Endothelial cell of umbilical vein (primary cell): ENCODE measurements around the gene SPRED2. TPM values are rescaled to one million over a fixed set of nuclear protein-coding genes. Genes with fewer than 3 reads are reported as not detected.

Experiments used
- BruUV-seq: library from RNA; stranded (reverse); fragments of 400-500 nt; replicated peaks from 2 replicates; lab custom pipeline; 2021; lab: Mats Ljungman, UMichigan
- CTCF ChIA-PET: fragments of 300-600, 350-600 bp; sonication (Branson Sonifier 250); formaldehyde crosslinking; loops from one replicate; lab custom pipeline; 2021; ENCODE audit warnings: antibody characterized with exemption, inconsistent platforms; lab: Charles Lee
- POLR2A ChIA-PET: fragments of 300-600, 350-600 bp; sonication (Branson Sonifier 250); formaldehyde crosslinking; loops from one replicate; lab custom pipeline; 2021; ENCODE audit warnings: antibody characterized with exemption, inconsistent platforms; lab: Charles Lee
- DNase-seq: peaks from one replicate; pipeline ENCODE4 v3.0.0-alpha.2; 2011; ENCODE audit warnings: low read depth, low spot score
- FAIRE-seq: peaks from 2 replicates; lab custom pipeline; 2011; peaks lifted over from hg19 to GRCh38; lab: Jason Lieb, UNC
- H2AFZ ChIP-seq: 2 replicates; pipeline ENCODE4 v1.6.0; 2012; ENCODE audit warnings: low read depth, low read length, control low read depth, inconsistent platforms
- H3K27ac ChIP-seq: 2 replicates; pipeline ENCODE4 v1.5.1; 2011; ENCODE audit warnings: low read depth, mild to moderate bottlenecking, control low read depth, low read length, moderate library complexity; ENCODE audit not compliant: insufficient read depth
- H3K27me3 ChIP-seq, 2 experiments: 2 replicates each; pipeline versions ENCODE4 v1.6.0 to v1.6.1; 2011; ENCODE audit warnings: low read length in 2 of 2, mixed read lengths in 1 of 2; ENCODE audit not compliant: control insufficient read depth in 2 of 2, insufficient read depth in 2 of 2
- H3K36me3 ChIP-seq, 2 experiments: 2 replicates in 1 of 2; 3 replicates in 1 of 2; pipeline ENCODE4 v1.5.1; 2011; ENCODE audit warnings: low read length in 2 of 2, mild to moderate bottlenecking in 1 of 2, moderate library complexity in 1 of 2; ENCODE audit not compliant: control insufficient read depth in 2 of 2, insufficient read depth in 2 of 2; ENCODE audit errors: extremely low read depth in 1 of 2
- H3K4me1 ChIP-seq: 3 replicates; pipeline ENCODE4 v1.5.1; 2011; ENCODE audit warnings: mild to moderate bottlenecking, low read length; ENCODE audit not compliant: control insufficient read depth, insufficient read depth; ENCODE audit errors: extremely low read depth
- H3K4me2 ChIP-seq: 2 replicates; pipeline ENCODE4 v1.6.1; 2011; ENCODE audit warnings: low read length, control low read depth, mixed read lengths; ENCODE audit not compliant: insufficient read depth
- H3K4me3 ChIP-seq, 3 experiments: fragments of 200-600 bp in 1 of 3; sonication (generic), shearing (Covaris generic) in 1 of 3; replicated peaks in 1 of 3; 2 replicates each; pipeline ENCODE4 v1.5.1; 2011 to 2016; ENCODE audit warnings: control low read depth in 3 of 3, low read length in 3 of 3, mild to moderate bottlenecking in 2 of 3, inconsistent platforms in 1 of 3, low read depth in 1 of 3, moderate library complexity in 1 of 3; ENCODE audit not compliant: insufficient read depth in 1 of 3
- H3K79me2 ChIP-seq: 2 replicates; pipeline ENCODE4 v1.6.0; 2012; ENCODE audit warnings: low read length, inconsistent platforms; ENCODE audit not compliant: control insufficient read depth, insufficient read depth
- H3K9ac ChIP-seq: replicated peaks from 2 replicates; pipeline ENCODE3; 2011; ENCODE audit warnings: low read length, control low read depth; ENCODE audit not compliant: insufficient read depth; ENCODE audit errors: extremely low read depth
- H3K9me1 ChIP-seq: replicated peaks from 3 replicates; pipeline ENCODE4 v1.6.0; 2011; ENCODE audit warnings: mild to moderate bottlenecking, low read length; ENCODE audit not compliant: control insufficient read depth, insufficient read depth; ENCODE audit errors: extremely low read depth
- H3K9me3 ChIP-seq: replicated peaks from 2 replicates; pipeline ENCODE4 v1.5.1; 2012; ENCODE audit warnings: low read length, inconsistent platforms; ENCODE audit not compliant: control insufficient read depth, insufficient read depth
- H4K20me1 ChIP-seq: replicated peaks from 2 replicates; pipeline ENCODE3; 2011; ENCODE audit warnings: mild to moderate bottlenecking, low read length; ENCODE audit not compliant: control insufficient read depth, insufficient read depth; ENCODE audit errors: extremely low read depth
- CTCF ChIP-seq, 2 donors: IDR thresholded peaks; 1 replicate in 1 of 2; 2 replicates in 1 of 2; pipeline ENCODE4 v1.5.1; 2011; ENCODE audit warnings: low read length in 2 of 2, mild to moderate bottlenecking in 2 of 2, moderate library complexity in 2 of 2, control low read depth in 1 of 2, inconsistent platforms in 1 of 2, low read depth in 1 of 2; ENCODE audit not compliant: insufficient read depth in 1 of 2; ENCODE audit errors: extremely low read depth in 1 of 2
- EZH2 ChIP-seq: IDR thresholded peaks from 2 replicates; pipeline ENCODE4 v1.6.1; 2012; ENCODE audit warnings: borderline replicate concordance, low read depth, mild to moderate bottlenecking, moderate library complexity, low read length, inconsistent platforms; ENCODE audit not compliant: severe bottlenecking
- FOS ChIP-seq: IDR thresholded peaks from 2 replicates; pipeline ENCODE4 v1.6.1; 2011; ENCODE audit warnings: mild to moderate bottlenecking, low read length, moderate library complexity, borderline replicate concordance; ENCODE audit not compliant: insufficient read depth
- GATA2 ChIP-seq: IDR thresholded peaks from 2 replicates; pipeline ENCODE4 v1.7.0; 2011; ENCODE audit warnings: low read depth, mild to moderate bottlenecking, moderate library complexity, mixed read lengths, low read length; ENCODE audit not compliant: insufficient read length, insufficient read depth
- MYC ChIP-seq: IDR thresholded peaks from one replicate; pipeline ENCODE4 v1.6.1; 2011; ENCODE audit warnings: mild to moderate bottlenecking, low read depth, low read length
- dilution Hi-C: fragments of 300-500 bp; cut with MboI; formaldehyde crosslinking; loops from one replicate; pipeline ENCODE4 v1.15.0; 2019; ENCODE audit warnings: low sequenced_read_pairs; ENCODE audit not compliant: extremely low pct_ligation_motif_present
- intact Hi-C: fragments of 100-400 bp; cut with micrococcal nuclease; formaldehyde crosslinking; loops from one replicate; pipeline ENCODE4 v1.10.0; 2022
- polyA plus RNA-seq, 4 experiments: library from polyadenylated mRNA; depleted of rRNA in 3 of 4; stranded (reverse) in 3 of 4; unstranded in 1 of 4; fragments of >200 nt; gene quantifications; 2 replicates each; pipeline versions ENCODE4 v1.2.1 to v1.2.3, GENCODE V29; 2011 to 2012; ENCODE audit warnings: missing spikeins in 1 of 4
- total RNA-seq: library from RNA; stranded (reverse); gene quantifications from 2 replicates; pipeline ENCODE4 v1.2.3, GENCODE V29; 2021

The SPRED2 gene
- total and polyA plus RNA-seq, 2 donors (not counting 3 experiments of a cell fraction or from before 2014, with no cell fraction given): 3.6 to 9.6 TPM

- ChIA-PET CTCF (no interaction called here), POLR2A (no interaction called here)
- no peak overlapping the region for H3K27ac ChIP-seq
- peaks cover 2% of the 10 kb centered on the region for H3K4me1 ChIP-seq
- TF ChIP-seq MYC (no peak), GATA2 (no peak), FOS (no peak)
- H3K9ac ChIP-seq: no peak overlapping the region
- no peak overlapping the region for H2AFZ ChIP-seq
- no peaks in the 10 kb centered on the region for H3K9me3 ChIP-seq
- peaks cover 14 to 50% of the 10 kb centered on the region in 2 experiments for H3K27me3 ChIP-seq
- dilution Hi-C loops: no loop called here
- no peaks in the 10 kb centered on the region for H3K9me1 ChIP-seq
- H3K4me2 ChIP-seq: no peak overlapping the region
- no peaks in the 10 kb centered on the region for H3K79me2 ChIP-seq
- no TSS peak for BruUV-seq
- no peaks in the 10 kb centered on the region for H4K20me1 ChIP-seq
- H3K4me3 ChIP-seq: no peak overlapping the region
- intact Hi-C loops: no loop called here
- H3K36me3 ChIP-seq: no peaks in the 10 kb centered on the region
- DNase-seq: no peak
- FAIRE-seq: no peak
These were observed 134.9 kb downstream of the SPRED2 start for GRCh38 chr2:65297544-65297943.

- TF ChIP-seq GATA2 (no peak), EZH2 (no peak), CTCF (IDR thresholded peaks at IDR 0.05; ENCODE audit: extremely low read depth in 1 of 2, insufficient read depth in 1 of 2, low read depth in 1 of 2, low read length in 2 of 2) (no peak)
- Histone ChIP-seq H3K9me3 (no peaks in the 10 kb centered on the region), H3K9me1 (no peaks in the 10 kb centered on the region), H3K27me3 (peaks cover 11 to 48% of the 10 kb centered on the region in 2 experiments), H3K4me3 (no peak overlapping the region), H3K4me2 (no peak overlapping the region), H4K20me1 (no peaks in the 10 kb centered on the region), H3K4me1 (peaks cover 2% of the 10 kb centered on the region), H3K27ac (no peak overlapping the region), H3K36me3 (no peaks in the 10 kb centered on the region), H3K9ac (no peak overlapping the region), H3K79me2 (no peaks in the 10 kb centered on the region), H2AFZ (no peak overlapping the region)
- intact Hi-C loops: no loop called here
- dilution Hi-C loops: no loop called here
- FAIRE-seq (no peak), DNase-seq (no peak)
- CTCF ChIA-PET: no interaction called here
- BruUV-seq: no TSS peak
- POLR2A ChIA-PET: no interaction called here
These were observed 135.4 kb downstream of the SPRED2 start for GRCh38 chr2:65296971-65297370.
